Measurements from ENCODE around the gene ASB1. TPM values are rescaled to one million over a fixed set of nuclear protein-coding genes. Genes with fewer than 3 reads are reported as not detected.
A peak's percentile ranks its signal among the peaks of the same experiment; 100 is the strongest.

ASB1 gene
- polyA plus RNA-seq, 2 donors: 10.1 to 10.8 TPM

DNA sequence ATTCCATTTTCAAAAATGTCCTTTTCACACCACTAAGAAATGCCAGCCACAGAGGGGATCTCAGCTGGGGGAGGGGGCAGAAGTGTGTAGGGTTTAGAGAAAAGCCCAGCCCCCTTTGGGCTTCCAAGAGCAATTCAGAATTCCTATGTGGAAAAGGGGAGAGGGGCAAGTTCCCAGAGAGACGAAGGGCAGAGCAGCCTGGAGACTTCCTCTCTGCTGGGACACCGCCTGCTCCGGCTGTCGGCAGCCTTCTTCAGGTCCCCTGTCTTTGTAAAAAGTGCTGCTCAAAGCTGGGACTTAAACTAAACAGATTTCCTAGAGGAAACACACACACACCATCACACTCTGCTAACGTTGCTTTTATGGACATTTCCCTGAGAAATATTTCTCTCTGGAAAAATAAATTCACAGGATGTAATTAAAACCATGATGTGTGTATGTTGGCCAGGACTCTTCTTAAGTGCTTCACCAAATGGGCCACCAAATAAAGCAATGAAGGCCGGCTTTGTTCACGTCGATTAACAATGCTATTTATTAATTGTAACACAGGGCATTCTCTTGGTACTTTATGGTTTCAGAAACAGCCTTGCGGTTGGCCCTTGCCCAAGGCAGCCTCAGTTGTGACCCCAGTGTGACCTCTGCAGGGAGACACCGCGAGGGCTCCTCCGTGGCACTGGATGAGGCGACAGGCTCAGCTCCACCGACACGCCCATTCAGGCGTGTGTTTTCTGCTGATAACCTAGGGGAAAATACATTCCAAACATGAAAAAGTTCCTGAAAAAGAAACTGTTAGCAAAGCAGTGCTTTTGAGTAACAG lies 5.6 kb upstream of the ASB1 start:
- Histone ChIP-seq H3K9me3 (ENCODE audit: control insufficient read depth in 2 of 2, insufficient read depth in 1 of 2, low read depth in 1 of 2, low read length in 1 of 2) (no peaks in the 10 kb centered on the region), H3K27me3 (ENCODE audit: control insufficient read depth in 1 of 2, insufficient read depth in 2 of 2, low read length in 2 of 2) (no peaks in the 10 kb centered on the region), H3K4me3 (ENCODE audit: low read depth in 1 of 2, low read length in 2 of 2) (no peak overlapping the region), H3K36me3 (ENCODE audit: control insufficient read depth in 2 of 2, insufficient read depth in 2 of 2, low read length in 1 of 2) (no peaks in the 10 kb centered on the region), H3K27ac (ENCODE audit: low read depth in 2 of 2, low read length in 1 of 2) (no peak overlapping the region), H3K4me1 (ENCODE audit: control insufficient read depth in 2 of 2, insufficient read depth in 2 of 2, low read length in 1 of 2) (peaks cover 4% of the 10 kb centered on the region in 2 donors)
- WGBS, 2 donors: 47 to 51% methylated on average over 16 of the region's 16 CpGs

DNA sequence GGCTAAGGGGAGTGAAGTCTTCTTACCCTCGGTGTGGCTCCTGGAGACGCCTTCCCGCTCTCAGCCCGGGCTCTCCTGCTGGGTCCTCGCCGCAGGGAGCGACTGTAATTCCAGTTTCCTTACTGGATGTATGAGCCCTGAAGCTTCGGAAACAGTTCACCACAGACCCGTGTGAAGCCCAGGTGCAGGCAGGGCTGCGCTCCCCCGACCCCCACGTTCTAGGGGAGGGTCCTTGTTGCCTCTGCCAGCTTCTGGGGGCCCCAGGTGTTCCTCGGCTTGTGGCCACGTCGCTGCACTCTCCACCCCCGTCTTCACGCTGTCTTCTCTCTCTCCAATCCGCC lies 5.1 kb upstream of the ASB1 start:
- Histone ChIP-seq H3K27me3 (ENCODE audit: control insufficient read depth in 1 of 2, insufficient read depth in 2 of 2, low read length in 2 of 2) (no peaks in the 10 kb centered on the region), H3K27ac (ENCODE audit: low read depth in 2 of 2, low read length in 1 of 2) (no peak overlapping the region), H3K9me3 (ENCODE audit: control insufficient read depth in 2 of 2, insufficient read depth in 1 of 2, low read depth in 1 of 2, low read length in 1 of 2) (no peaks in the 10 kb centered on the region), H3K4me3 (ENCODE audit: low read depth in 1 of 2, low read length in 2 of 2) (no peak overlapping the region), H3K36me3 (ENCODE audit: control insufficient read depth in 2 of 2, insufficient read depth in 2 of 2, low read length in 1 of 2) (no peaks in the 10 kb centered on the region), H3K4me1 (ENCODE audit: control insufficient read depth in 2 of 2, insufficient read depth in 2 of 2, low read length in 1 of 2) (peaks cover 5 to 6% of the 10 kb centered on the region in 2 donors)
- 80% methylated on average over 18 of the region's 18 CpGs for WGBS, 2 donors

DNA sequence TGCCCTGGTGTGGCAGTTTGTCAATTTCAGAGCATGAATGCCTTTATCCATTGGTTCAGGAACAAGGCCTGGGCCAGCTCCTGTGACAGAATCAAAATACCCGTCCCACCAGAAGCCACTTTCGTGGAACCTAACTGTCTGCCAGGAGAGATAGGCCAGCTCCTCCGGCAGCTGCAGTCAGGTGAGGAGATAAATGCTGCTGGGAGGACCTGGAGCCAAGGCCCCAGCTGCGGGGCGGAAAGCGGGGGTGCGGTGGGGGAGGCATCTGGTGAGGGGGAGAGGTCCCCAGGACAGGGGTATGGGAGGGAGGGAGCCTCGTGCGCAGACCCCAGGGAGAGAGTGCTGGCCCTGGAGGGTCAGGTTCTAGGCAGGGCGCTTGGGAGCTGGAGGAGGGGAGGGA lies 4.4 kb upstream of the ASB1 start:
- H3K27me3 ChIP-seq (ENCODE audit: control insufficient read depth in 1 of 2, insufficient read depth in 2 of 2, low read length in 2 of 2): no peaks in the 10 kb centered on the region
- no peaks in the 10 kb centered on the region for H3K36me3 ChIP-seq (ENCODE audit: control insufficient read depth in 2 of 2, insufficient read depth in 2 of 2, low read length in 1 of 2)
- peaks cover 5 to 9% of the 10 kb centered on the region in 2 donors for H3K4me1 ChIP-seq (ENCODE audit: control insufficient read depth in 2 of 2, insufficient read depth in 2 of 2, low read length in 1 of 2)
- WGBS, 2 donors: 91 to 94% methylated on average over 10 of the region's 10 CpGs
- no peak overlapping the region for H3K27ac ChIP-seq (ENCODE audit: low read depth in 2 of 2, low read length in 1 of 2)
- no peaks in the 10 kb centered on the region for H3K9me3 ChIP-seq (ENCODE audit: control insufficient read depth in 2 of 2, insufficient read depth in 1 of 2, low read depth in 1 of 2, low read length in 1 of 2)
- H3K4me3 ChIP-seq (ENCODE audit: low read depth in 1 of 2, low read length in 2 of 2): no peak overlapping the region

DNA sequence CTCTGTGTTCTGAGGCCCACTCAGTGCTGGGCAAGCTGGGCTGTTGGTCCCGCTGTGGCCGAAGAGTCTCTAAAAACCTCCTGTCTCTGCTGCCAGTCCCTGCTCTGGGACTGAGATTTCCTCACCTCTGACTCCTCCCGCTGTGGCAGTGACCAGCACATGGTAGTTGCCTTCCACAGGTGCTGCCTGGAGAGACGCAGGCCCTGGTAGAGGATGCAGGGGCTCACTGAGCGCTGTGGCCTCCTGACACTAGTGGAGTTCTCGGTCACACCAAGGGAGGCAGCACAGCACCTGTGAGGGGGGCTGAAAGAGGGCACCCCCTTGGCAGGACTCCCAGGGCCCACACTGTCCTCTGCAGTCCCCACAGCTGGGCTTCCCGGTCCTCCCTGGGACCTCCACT lies 3.8 kb upstream of the ASB1 start:
- H3K4me3 ChIP-seq (ENCODE audit: low read depth in 1 of 2, low read length in 2 of 2): no peak overlapping the region
- no peaks in the 10 kb centered on the region for H3K9me3 ChIP-seq (ENCODE audit: control insufficient read depth in 2 of 2, insufficient read depth in 1 of 2, low read depth in 1 of 2, low read length in 1 of 2)
- WGBS, 2 donors: 93% methylated on average over 7 of the region's 7 CpGs
- peaks cover 5 to 13% of the 10 kb centered on the region in 2 donors for H3K4me1 ChIP-seq (ENCODE audit: control insufficient read depth in 2 of 2, insufficient read depth in 2 of 2, low read length in 1 of 2)
- no peaks in the 10 kb centered on the region for H3K36me3 ChIP-seq (ENCODE audit: control insufficient read depth in 2 of 2, insufficient read depth in 2 of 2, low read length in 1 of 2)
- H3K27me3 ChIP-seq (ENCODE audit: control insufficient read depth in 1 of 2, insufficient read depth in 2 of 2, low read length in 2 of 2): no peaks in the 10 kb centered on the region
- no peak overlapping the region for H3K27ac ChIP-seq (ENCODE audit: low read depth in 2 of 2, low read length in 1 of 2)

DNA sequence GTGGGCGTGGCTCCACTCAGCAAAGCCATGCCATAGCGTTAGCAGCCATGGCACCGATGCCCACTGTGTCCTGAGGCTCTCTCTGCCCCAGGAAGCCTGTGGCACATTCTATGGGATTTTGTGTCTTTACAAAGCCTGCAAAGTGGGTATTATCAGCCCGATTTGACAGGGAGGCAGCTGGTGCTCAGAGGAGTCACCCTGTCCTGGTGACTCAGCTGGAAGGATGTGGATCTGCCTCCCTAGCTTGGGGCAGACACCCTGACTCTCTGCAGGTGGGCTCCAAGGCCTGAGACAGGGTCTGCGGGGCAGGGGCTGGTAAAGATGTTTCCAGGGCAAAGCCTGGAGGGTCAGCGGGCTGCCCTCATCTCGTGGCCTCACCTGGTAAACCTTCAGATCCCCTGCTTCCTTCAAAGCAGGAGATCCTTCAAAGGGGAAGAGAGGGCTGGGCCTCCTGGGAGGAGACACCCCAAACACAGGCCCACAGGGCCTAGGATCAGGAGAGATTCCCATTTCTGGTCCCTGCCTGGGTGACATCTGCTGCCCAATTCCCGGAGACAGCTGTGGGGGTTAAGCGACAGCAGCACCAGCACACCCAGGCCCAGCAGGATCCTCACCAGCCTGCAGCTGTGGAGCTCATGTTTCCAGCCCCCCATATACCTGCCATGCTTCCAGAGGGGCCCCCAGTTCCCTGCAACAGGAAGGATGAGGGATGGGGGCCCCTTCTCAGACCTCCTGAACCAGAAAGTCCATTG lies 3.0 kb upstream of the ASB1 start:
- 85 to 89% methylated on average over 9 of the region's 9 CpGs for WGBS, 2 donors
- Histone ChIP-seq H3K27me3 (ENCODE audit: control insufficient read depth in 1 of 2, insufficient read depth in 2 of 2, low read length in 2 of 2) (no peaks in the 10 kb centered on the region), H3K4me3 (ENCODE audit: low read depth in 1 of 2, low read length in 2 of 2) (no peak overlapping the region), H3K4me1 (ENCODE audit: control insufficient read depth in 2 of 2, insufficient read depth in 2 of 2, low read length in 1 of 2) (peaks cover 5 to 15% of the 10 kb centered on the region in 2 donors), H3K9me3 (ENCODE audit: control insufficient read depth in 2 of 2, insufficient read depth in 1 of 2, low read depth in 1 of 2, low read length in 1 of 2) (no peaks in the 10 kb centered on the region), H3K36me3 (ENCODE audit: control insufficient read depth in 2 of 2, insufficient read depth in 2 of 2, low read length in 1 of 2) (no peaks in the 10 kb centered on the region), H3K27ac (ENCODE audit: low read depth in 2 of 2, low read length in 1 of 2) (no peak overlapping the region)

DNA sequence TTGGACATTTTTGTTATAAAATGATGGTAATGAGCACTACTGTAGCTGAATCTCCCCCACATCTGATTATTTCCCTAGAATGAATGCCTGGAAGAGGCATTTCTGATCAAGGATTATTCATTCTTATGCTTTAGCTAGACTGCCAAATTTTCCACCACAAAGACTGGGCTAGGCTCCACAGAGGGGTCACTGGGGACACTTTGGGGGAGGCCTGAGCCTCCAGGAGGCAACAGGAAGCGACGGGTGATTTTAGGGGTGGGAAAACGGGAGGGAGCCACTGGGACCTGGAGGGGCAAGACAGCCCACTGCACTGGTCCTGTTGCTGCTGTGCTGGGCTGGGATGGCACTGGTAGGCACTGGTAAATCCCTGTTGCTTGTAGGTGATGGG lies 2.4 kb upstream of the ASB1 start:
- Histone ChIP-seq H3K27ac (ENCODE audit: low read depth in 2 of 2, low read length in 1 of 2) (no peak overlapping the region), H3K9me3 (ENCODE audit: control insufficient read depth in 2 of 2, insufficient read depth in 1 of 2, low read depth in 1 of 2, low read length in 1 of 2) (no peaks in the 10 kb centered on the region), H3K4me3 (ENCODE audit: low read depth in 1 of 2, low read length in 2 of 2) (no peak overlapping the region), H3K36me3 (ENCODE audit: control insufficient read depth in 2 of 2, insufficient read depth in 2 of 2, low read length in 1 of 2) (no peaks in the 10 kb centered on the region), H3K4me1 (ENCODE audit: control insufficient read depth in 2 of 2, insufficient read depth in 2 of 2, low read length in 1 of 2) (peaks cover 5 to 15% of the 10 kb centered on the region in 2 donors), H3K27me3 (ENCODE audit: control insufficient read depth in 1 of 2, insufficient read depth in 2 of 2, low read length in 2 of 2) (no peaks in the 10 kb centered on the region)
- WGBS, 2 donors: 83 to 86% methylated on average over 3 of the region's 3 CpGs

DNA sequence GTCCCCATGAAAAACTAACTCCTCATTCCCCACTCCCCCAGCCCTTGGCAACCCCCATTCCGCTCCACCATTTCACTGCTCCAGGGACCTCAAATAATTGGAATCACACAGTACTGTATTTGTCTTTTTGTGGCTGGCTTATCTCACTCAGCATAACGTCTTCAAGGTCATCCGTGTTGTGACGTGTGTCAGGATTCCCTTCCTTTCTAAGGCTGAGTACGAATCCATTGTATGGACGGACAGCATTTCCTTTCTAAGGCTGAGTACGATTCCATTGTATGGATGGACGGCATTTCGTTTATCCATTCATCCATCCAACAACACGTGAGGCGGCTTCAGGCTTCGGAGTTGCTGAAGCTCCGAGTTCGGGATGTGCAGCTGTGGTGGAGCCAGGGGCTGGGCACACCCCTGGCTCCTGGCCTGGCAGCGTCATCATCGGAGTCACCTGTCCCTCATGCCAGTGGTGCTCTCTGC lies 1.2 kb upstream of the ASB1 start:
- Histone ChIP-seq H3K27me3 (ENCODE audit: control insufficient read depth in 1 of 2, insufficient read depth in 2 of 2, low read length in 2 of 2) (no peaks in the 10 kb centered on the region), H3K4me3 (ENCODE audit: low read depth in 1 of 2, low read length in 2 of 2) (no peak overlapping the region), H3K36me3 (ENCODE audit: control insufficient read depth in 2 of 2, insufficient read depth in 2 of 2, low read length in 1 of 2) (no peaks in the 10 kb centered on the region), H3K4me1 (ENCODE audit: control insufficient read depth in 2 of 2, insufficient read depth in 2 of 2, low read length in 1 of 2) (peaks cover 5 to 15% of the 10 kb centered on the region in 2 donors), H3K9me3 (ENCODE audit: control insufficient read depth in 2 of 2, insufficient read depth in 1 of 2, low read depth in 1 of 2, low read length in 1 of 2) (no peaks in the 10 kb centered on the region), H3K27ac (ENCODE audit: low read depth in 2 of 2, low read length in 1 of 2) (no peak overlapping the region)
- 58 to 63% methylated on average over 16 of the region's 16 CpGs for WGBS, 2 donors

DNA sequence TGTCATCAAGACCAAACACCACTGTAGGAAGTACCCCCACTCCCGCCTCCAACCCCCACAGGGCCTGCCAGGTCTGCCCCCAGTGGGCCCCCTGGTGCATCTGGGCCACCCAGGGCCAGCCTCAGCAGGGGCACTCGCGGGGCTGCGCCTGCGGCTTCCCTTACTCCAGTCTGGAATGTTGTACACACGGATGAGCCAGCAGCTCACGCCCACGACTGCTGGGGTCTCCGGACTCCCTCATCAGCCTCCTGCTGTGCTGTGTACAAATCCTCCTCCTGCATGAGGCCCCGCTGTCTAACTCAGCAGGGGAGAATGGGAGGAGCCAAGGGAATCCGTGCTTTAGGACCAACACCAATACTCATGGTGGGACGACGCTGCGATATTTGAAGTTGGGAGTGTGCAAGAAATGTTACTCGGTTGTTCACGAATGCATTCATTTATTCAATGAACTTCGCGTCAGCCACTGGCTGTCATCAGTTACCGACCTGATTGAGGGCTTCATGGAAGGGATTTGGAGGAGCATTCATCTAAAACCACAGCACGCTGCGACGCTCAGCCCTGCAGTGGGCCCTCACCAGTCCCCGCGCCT lies 654 bp upstream of the ASB1 start:
- Histone ChIP-seq H3K27me3 (ENCODE audit: control insufficient read depth in 1 of 2, insufficient read depth in 2 of 2, low read length in 2 of 2) (no peaks in the 10 kb centered on the region), H3K4me3 (ENCODE audit: low read depth in 1 of 2, low read length in 2 of 2) (peak overlapping the region; percentile 86 to 95), H3K9me3 (ENCODE audit: control insufficient read depth in 2 of 2, insufficient read depth in 1 of 2, low read depth in 1 of 2, low read length in 1 of 2) (no peaks in the 10 kb centered on the region), H3K36me3 (ENCODE audit: control insufficient read depth in 2 of 2, insufficient read depth in 2 of 2, low read length in 1 of 2) (no peaks in the 10 kb centered on the region), H3K27ac (ENCODE audit: low read depth in 2 of 2, low read length in 1 of 2) (peak overlapping the region; percentile 94 to 96), H3K4me1 (ENCODE audit: control insufficient read depth in 2 of 2, insufficient read depth in 2 of 2, low read length in 1 of 2) (peaks cover 5 to 15% of the 10 kb centered on the region in 2 donors)
- WGBS, 2 donors: 6 to 7% methylated on average over 24 of the region's 24 CpGs

DNA sequence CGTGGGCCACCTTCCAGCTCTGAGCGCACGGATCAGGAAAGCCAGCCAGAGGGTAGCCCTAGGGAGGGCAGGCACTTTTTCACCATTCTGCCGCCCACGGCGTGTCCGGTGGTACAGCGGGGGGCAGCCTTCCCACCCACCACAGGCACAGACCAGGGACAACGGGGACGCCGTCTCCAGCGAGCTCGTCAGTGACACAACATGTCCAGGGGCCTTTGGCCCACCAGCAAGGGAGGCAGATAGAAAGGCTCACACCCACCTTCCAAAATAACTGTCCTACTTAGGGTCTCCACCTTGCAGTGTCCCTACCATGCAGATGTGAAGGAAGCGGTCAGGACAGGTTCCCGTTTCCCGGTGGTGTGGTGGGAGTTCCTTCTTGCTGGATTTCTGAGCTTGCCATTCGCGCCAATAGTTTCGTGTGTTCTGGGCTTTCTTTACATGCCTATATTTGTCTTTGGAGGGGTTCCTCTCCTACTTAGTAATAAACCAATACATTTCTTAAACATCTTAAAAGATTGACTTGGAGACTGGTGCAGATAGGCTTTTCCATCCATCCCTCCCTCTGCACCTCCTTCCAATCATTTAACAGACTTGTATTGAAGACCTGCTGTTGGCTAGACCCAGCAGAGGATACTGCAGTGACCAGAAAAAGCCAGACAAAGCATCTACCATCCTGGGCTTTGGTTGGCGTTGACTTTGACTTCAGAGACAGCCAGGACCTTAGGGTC lies 872 bp downstream of the ASB1 start:
- peak overlapping the region; percentile 86 to 95 for H3K4me3 ChIP-seq (ENCODE audit: low read depth in 1 of 2, low read length in 2 of 2)
- H3K27me3 ChIP-seq (ENCODE audit: control insufficient read depth in 1 of 2, insufficient read depth in 2 of 2, low read length in 2 of 2): no peaks in the 10 kb centered on the region
- H3K4me1 ChIP-seq (ENCODE audit: control insufficient read depth in 2 of 2, insufficient read depth in 2 of 2, low read length in 1 of 2): peaks cover 5 to 15% of the 10 kb centered on the region in 2 donors
- H3K27ac ChIP-seq (ENCODE audit: low read depth in 2 of 2, low read length in 1 of 2): peak overlapping the region; percentile 94 to 96
- 6 to 7% methylated on average over 20 of the region's 20 CpGs for WGBS, 2 donors
- H3K9me3 ChIP-seq (ENCODE audit: control insufficient read depth in 2 of 2, insufficient read depth in 1 of 2, low read depth in 1 of 2, low read length in 1 of 2): no peaks in the 10 kb centered on the region
- no peaks in the 10 kb centered on the region for H3K36me3 ChIP-seq (ENCODE audit: control insufficient read depth in 2 of 2, insufficient read depth in 2 of 2, low read length in 1 of 2)

Measured in esophagus (tissue), 2 donors.